ENCODE measurements around the gene PDZD2.

The PDZD2 gene

DNA sequence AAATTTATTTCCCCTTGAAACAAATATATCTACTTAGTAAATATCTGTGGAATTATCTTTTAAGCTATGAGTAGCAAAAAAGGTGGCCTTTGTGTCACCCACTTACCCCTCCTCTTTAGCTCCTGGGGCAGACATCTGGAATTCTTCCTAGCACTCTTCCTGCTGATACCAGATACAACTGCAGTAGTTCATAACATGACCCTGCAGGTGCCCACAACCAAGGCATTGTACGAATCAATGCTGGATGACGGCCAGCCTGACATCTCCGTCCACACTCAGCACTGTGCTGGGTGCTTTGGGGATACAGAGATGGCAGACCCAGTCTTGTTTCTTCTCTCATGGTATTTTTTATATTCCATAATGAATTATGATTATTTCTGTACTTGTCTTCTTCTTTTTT is 382.8 kb downstream of the PDZD2 start:
- TF ChIP-seq, protein P1, sequence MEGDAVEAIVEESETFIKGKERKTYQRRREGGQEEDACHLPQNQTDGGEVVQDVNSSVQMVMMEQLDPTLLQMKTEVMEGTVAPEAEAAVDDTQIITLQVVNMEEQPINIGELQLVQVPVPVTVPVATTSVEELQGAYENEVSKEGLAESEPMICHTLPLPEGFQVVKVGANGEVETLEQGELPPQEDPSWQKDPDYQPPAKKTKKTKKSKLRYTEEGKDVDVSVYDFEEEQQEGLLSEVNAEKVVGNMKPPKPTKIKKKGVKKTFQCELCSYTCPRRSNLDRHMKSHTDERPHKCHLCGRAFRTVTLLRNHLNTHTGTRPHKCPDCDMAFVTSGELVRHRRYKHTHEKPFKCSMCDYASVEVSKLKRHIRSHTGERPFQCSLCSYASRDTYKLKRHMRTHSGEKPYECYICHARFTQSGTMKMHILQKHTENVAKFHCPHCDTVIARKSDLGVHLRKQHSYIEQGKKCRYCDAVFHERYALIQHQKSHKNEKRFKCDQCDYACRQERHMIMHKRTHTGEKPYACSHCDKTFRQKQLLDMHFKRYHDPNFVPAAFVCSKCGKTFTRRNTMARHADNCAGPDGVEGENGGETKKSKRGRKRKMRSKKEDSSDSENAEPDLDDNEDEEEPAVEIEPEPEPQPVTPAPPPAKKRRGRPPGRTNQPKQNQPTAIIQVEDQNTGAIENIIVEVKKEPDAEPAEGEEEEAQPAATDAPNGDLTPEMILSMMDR (IDR thresholded peaks at IDR 0.05; ENCODE audit: insufficient read depth, missing control alignments): no peak
- no peak for FAIRE-seq
- no peak for DNase-seq (ENCODE audit: insufficient read length, low spot score)

DNA sequence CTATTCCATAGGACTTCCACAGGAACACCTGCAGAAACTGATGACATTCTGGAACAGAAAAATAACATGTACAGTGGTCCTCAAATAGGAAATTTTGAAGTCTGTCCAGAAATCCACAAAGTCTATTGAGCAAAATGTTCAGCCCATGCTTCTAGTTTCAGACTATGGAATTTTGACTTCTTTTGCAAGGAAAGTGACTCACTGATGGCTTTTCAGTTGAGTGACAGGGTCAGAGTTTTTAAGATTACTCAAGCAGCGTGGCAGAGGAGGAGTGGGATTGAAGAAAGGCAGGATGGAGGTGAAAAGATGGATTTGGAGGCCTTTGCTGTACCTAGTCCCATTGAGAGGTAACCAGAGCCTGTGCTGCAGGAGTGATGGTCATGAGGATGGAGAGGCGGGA is 383.7 kb downstream of the PDZD2 start:
- no peak for DNase-seq (ENCODE audit: insufficient read length, low spot score)
- FAIRE-seq: no peak
- TF ChIP-seq, protein P1 (IDR thresholded peaks at IDR 0.05; ENCODE audit: insufficient read depth, missing control alignments): no peak

DNA sequence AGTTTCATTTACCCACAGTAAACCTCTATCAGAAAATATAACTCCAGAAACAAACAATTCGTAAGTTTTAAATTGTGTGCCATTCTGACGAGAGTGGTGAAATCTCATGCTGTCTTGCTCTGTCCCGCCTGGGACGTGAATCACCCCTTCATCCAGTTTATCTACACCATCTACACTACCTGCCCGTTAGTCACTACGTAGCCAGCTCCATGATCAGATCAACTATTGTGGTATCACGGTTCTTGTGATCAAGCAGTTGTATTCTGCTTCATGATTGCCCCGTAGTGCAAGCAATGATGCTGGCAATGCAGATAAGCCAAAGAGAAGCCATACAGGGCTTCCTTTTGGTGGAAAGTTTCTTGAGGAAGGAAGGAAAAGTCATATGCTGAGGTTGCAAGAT is 384.9 kb downstream of the PDZD2 start:
- DNase-seq (ENCODE audit: insufficient read length, low spot score) (no peak), FAIRE-seq (no peak)
- TF ChIP-seq, protein P1 (IDR thresholded peaks at IDR 0.05; ENCODE audit: insufficient read depth, missing control alignments): no peak

DNA sequence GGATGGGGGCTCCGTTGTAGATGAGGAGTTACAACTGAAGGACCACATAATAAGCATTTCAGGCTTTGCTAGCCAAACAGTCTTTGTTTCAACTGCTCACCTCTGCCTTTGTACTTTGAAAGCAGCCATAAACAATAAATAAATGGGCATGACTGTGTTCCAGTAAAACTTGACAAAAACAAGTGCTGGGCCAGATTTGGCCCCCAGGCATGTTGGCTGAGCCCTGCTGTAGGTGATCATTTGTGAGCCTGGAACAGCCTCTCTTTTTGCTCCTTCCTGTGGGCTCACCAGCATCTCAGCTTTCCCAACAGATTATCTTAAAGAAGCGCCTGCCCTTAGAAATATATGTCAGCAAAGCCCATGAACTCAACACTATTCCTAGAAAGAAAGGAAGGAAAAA is 385.8 kb downstream of the PDZD2 start:
- TF ChIP-seq, protein P1 (IDR thresholded peaks at IDR 0.05; ENCODE audit: insufficient read depth, missing control alignments): no peak
- no peak for DNase-seq (ENCODE audit: insufficient read length, low spot score)
- FAIRE-seq: no peak

DNA sequence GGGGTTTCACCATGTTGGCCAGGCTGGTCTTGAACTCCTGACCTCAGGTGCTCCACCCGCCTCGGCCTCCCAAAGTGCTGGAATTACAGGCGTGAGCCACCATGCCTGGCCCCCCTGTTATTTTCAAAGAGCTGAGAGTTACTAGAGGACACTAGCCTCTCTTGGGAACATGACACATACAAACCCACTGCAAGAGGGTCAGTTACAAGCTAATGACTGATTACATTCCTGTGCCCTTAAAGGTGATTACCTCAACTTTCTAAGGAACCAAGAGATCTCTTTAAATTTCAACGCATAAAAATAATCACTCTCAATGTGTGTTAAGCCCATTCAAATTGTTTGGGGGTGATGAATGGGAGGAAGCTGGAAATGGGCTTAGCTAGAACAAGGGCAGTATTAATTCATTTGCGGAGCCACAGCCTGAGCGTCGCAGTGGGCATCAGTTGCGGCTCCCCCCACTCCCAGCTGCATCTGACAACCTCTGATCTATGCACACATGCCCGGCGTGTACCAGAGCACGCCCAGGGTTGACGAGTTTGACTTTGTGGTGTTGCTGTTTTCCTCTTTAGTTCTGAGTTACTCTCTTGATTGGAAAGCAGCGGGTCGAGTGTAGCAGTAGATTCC is 388.3 kb downstream of the PDZD2 start:
- TF ChIP-seq, protein P1 (IDR thresholded peaks at IDR 0.05; ENCODE audit: insufficient read depth, missing control alignments): no peak
- FAIRE-seq: no peak
- DNase-seq (ENCODE audit: insufficient read length, low spot score): no peak

DNA sequence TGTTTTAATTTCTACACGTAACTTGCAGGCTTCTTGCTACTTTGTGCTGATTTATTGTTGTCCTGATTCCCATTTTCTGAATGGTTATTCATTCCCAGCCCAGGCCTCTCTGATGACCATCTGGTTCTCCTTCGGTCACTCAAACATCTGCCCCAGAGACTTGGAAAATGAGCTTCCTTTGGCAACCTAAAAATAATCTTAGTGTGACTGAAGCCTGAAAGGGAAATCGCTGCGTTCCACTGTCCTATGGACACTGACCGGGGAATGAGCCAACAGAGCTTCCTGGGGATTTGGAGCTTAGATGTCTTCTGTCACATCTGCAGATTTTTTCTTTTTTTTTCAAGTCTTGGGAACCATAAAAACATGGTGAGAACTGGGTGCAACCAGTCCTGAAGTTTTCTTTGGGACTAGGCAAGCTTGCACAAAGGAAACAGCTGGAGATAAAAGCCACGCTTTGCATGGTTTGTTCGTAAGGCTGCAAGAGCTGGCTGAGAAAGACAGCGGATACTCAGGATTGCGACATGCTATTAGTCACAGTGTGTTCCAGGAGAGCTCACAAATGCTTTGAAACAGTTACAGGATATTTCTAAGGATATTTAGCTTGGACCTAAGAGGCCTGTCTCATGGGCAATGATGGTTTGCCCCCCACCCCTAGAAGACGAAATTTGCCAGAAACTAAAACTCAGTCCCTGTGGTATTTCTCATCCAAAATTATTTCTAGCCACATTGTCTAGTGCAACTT is 389.0 kb downstream of the PDZD2 start:
- FAIRE-seq: no peak
- no peak for DNase-seq (ENCODE audit: insufficient read length, low spot score)
- TF ChIP-seq, protein P1 (IDR thresholded peaks at IDR 0.05; ENCODE audit: insufficient read depth, missing control alignments): no peak

DNA sequence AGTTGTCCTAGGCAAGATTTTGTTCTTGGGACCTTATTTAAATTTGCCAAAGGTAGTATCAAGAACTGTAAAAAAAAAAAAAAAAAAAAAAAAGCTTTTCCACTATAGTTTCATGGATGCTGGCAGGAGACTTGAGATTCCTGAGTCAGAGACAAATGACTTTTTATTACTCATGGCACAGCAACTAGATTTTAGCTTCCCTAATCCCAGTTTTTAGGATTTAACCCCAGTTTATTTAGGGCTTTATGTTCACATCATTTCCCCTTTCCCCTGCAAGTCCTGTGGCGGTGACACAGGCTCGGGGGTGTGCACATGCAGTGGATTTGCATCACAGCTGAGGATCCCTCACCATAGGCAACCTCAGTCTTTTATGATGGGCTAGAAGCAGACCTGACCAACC is 390.3 kb downstream of the PDZD2 start:
- no peak for DNase-seq (ENCODE audit: insufficient read length, low spot score)
- FAIRE-seq: no peak
- TF ChIP-seq, protein P1 (IDR thresholded peaks at IDR 0.05; ENCODE audit: insufficient read depth, missing control alignments): no peak

Measured in D721Med (cell line).